ENCODE measurements around the gene CMTM6.

CMTM6 gene

GRCh38 chr3:32455609-32456428 is 46.8 kb downstream of the CMTM6 start:
- TF ChIP-seq, protein P1, sequence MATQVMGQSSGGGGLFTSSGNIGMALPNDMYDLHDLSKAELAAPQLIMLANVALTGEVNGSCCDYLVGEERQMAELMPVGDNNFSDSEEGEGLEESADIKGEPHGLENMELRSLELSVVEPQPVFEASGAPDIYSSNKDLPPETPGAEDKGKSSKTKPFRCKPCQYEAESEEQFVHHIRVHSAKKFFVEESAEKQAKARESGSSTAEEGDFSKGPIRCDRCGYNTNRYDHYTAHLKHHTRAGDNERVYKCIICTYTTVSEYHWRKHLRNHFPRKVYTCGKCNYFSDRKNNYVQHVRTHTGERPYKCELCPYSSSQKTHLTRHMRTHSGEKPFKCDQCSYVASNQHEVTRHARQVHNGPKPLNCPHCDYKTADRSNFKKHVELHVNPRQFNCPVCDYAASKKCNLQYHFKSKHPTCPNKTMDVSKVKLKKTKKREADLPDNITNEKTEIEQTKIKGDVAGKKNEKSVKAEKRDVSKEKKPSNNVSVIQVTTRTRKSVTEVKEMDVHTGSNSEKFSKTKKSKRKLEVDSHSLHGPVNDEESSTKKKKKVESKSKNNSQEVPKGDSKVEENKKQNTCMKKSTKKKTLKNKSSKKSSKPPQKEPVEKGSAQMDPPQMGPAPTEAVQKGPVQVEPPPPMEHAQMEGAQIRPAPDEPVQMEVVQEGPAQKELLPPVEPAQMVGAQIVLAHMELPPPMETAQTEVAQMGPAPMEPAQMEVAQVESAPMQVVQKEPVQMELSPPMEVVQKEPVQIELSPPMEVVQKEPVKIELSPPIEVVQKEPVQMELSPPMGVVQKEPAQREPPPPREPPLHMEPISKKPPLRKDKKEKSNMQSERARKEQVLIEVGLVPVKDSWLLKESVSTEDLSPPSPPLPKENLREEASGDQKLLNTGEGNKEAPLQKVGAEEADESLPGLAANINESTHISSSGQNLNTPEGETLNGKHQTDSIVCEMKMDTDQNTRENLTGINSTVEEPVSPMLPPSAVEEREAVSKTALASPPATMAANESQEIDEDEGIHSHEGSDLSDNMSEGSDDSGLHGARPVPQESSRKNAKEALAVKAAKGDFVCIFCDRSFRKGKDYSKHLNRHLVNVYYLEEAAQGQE (IDR thresholded peaks at IDR 0.05; ENCODE audit: low read depth) = no peak
- TF ChIP-seq FOXM1 (IDR thresholded peaks at IDR 0.05; ENCODE audit: borderline replicate concordance, low read depth) = no peak
- TF ChIP-seq TEAD4 (IDR thresholded peaks at IDR 0.05) = no peak
- no peak for TF ChIP-seq YY1 (IDR thresholded peaks at IDR 0.05; ENCODE audit: low read depth)
- no peak for TF ChIP-seq EGR1 (IDR thresholded peaks at IDR 0.05)
- TF ChIP-seq TCF12 (IDR thresholded peaks at IDR 0.05; ENCODE audit: low read depth) = no peak
- TF ChIP-seq CREB1 (IDR thresholded peaks at IDR 0.05; ENCODE audit: low read depth) = no peak
- no peak for TF ChIP-seq CEBPB (IDR thresholded peaks at IDR 0.05)
- no peak for TF ChIP-seq NFIC (IDR thresholded peaks at IDR 0.05)

DNA sequence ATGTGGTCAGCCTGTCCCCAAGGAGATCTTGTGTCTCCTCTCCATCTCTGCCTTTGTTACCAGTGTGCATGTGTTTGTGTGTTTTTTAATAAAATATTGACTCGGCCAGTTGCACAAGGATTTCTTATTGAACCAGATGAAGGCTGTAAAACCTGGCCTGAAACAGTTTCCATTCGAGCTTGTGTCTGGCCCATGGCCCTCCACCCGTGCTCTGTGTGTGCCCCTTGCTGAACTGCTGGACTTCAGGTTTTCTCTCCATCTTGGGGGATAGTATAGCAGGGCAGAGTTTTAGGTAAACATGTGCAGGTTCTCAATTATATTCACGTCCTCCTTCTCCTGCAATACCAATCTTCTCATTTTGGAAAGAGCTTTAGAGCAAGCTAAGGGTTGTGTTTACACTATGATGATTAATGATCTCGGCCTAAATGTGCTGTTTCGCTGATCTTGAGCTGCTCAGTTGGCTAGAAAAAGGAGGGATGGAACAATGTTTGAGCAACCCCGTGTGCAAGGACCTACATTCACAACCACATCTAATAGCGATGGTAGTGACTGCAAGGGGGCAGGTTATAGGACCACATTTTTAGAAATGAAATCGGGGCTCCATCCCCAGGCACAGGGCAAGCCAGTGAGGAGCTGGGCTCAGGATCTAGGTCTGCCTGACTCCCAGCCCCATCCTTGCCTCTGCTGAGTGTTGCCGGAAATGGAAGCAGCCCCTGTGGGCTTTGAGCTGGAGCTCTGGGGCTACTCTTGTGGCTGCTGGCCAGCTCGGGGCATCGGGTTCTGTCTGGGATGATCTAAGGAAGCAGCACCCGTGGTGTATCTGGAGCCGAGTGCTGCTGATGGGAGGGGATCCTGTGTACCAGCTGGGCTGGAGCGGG is 47.7 kb downstream of the CMTM6 start:
- TF ChIP-seq NFIC (IDR thresholded peaks at IDR 0.05) = no peak
- no peak for TF ChIP-seq CREB1 (IDR thresholded peaks at IDR 0.05; ENCODE audit: low read depth)
- no peak for TF ChIP-seq TAF1 (IDR thresholded peaks at IDR 0.05; ENCODE audit: low read depth)
- TF ChIP-seq, protein P1 (IDR thresholded peaks at IDR 0.05; ENCODE audit: low read depth) = no peak
- no peak for TF ChIP-seq USF1 (IDR thresholded peaks at IDR 0.05)
- TF ChIP-seq TCF12 (IDR thresholded peaks at IDR 0.05; ENCODE audit: low read depth) = no peak
- TF ChIP-seq TEAD4 (IDR thresholded peaks at IDR 0.05) = no peak
- no peak for TF ChIP-seq ZBTB7A (IDR thresholded peaks at IDR 0.05; ENCODE audit: low read depth)
- no peak for TF ChIP-seq EGR1 (IDR thresholded peaks at IDR 0.05)
- no peak for TF ChIP-seq EP300 (IDR thresholded peaks at IDR 0.05; ENCODE audit: borderline replicate concordance)
- TF ChIP-seq CEBPB (IDR thresholded peaks at IDR 0.05) = no peak
- no peak for TF ChIP-seq FOXM1 (IDR thresholded peaks at IDR 0.05; ENCODE audit: borderline replicate concordance, low read depth)
- no peak for TF ChIP-seq YY1 (IDR thresholded peaks at IDR 0.05; ENCODE audit: low read depth)
- TF ChIP-seq, protein P2, sequence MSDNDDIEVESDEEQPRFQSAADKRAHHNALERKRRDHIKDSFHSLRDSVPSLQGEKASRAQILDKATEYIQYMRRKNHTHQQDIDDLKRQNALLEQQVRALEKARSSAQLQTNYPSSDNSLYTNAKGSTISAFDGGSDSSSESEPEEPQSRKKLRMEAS (IDR thresholded peaks at IDR 0.05) = no peak
- no peak for TF ChIP-seq RAD21 (IDR thresholded peaks at IDR 0.05; ENCODE audit: low read depth)

GRCh38 chr3:32454111-32454510 is 48.5 kb downstream of the CMTM6 start:
- TF ChIP-seq, protein P2 (IDR thresholded peaks at IDR 0.05) = no peak
- TF ChIP-seq TEAD4 (IDR thresholded peaks at IDR 0.05) (no peak), RAD21 (IDR thresholded peaks at IDR 0.05; ENCODE audit: low read depth) (no peak), NFIC (IDR thresholded peaks at IDR 0.05) (no peak), EP300 (IDR thresholded peaks at IDR 0.05; ENCODE audit: borderline replicate concordance) (no peak), TAF1 (IDR thresholded peaks at IDR 0.05; ENCODE audit: low read depth) (no peak), YY1 (IDR thresholded peaks at IDR 0.05; ENCODE audit: low read depth) (no peak), TCF12 (IDR thresholded peaks at IDR 0.05; ENCODE audit: low read depth) (no peak), CEBPB (IDR thresholded peaks at IDR 0.05) (no peak), ZBTB7A (IDR thresholded peaks at IDR 0.05; ENCODE audit: low read depth) (no peak), CREB1 (IDR thresholded peaks at IDR 0.05; ENCODE audit: low read depth) (no peak), USF1 (IDR thresholded peaks at IDR 0.05) (no peak), EGR1 (IDR thresholded peaks at IDR 0.05) (no peak), FOXM1 (IDR thresholded peaks at IDR 0.05; ENCODE audit: borderline replicate concordance, low read depth) (no peak)
- TF ChIP-seq, protein P1 (IDR thresholded peaks at IDR 0.05; ENCODE audit: low read depth) = no peak
